GM19455 (cell line): ENCODE results near the gene KCNB1.

Experiments
- ATAC-seq: cut with Tn5 transposase; IDR thresholded peaks from one replicate; pipeline ENCODE4 v1.9.1; 2021; ENCODE audit not compliant: unreplicated experiment

The KCNB1 gene

DNA sequence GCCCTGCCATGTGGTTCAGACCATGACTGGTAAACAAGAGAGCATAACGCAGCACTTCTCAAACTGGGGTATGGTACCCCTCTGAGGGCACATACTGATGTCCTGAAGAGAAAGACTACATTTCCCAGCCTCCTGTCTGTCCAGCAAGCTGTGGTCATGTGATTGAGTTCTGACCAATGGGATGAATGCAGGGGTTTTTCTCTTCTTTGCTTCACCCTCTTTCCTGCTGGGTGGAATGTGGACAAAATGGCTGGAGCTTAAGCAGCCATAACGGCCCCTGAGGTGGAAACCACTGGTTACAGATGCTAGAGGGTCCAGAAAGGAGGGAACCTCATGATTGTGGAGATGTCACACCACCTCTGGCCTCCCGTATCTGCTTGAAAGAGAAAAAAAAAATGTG is 19.4 kb upstream of the KCNB1 start:
- no peak for ATAC-seq

GRCh38 chr20:49497398-49497669 is 14.9 kb upstream of the KCNB1 start:
- ATAC-seq: no peak

- no peak for ATAC-seq
Measured at GRCh38 chr20:49496553-49497397, 14.3 kb upstream of the KCNB1 start.

GRCh38 chr20:49496043-49496442 is 13.6 kb upstream of the KCNB1 start:
- ATAC-seq: no peak

GRCh38 chr20:49490689-49491088 is 8.2 kb upstream of the KCNB1 start:
- no peak for ATAC-seq

DNA sequence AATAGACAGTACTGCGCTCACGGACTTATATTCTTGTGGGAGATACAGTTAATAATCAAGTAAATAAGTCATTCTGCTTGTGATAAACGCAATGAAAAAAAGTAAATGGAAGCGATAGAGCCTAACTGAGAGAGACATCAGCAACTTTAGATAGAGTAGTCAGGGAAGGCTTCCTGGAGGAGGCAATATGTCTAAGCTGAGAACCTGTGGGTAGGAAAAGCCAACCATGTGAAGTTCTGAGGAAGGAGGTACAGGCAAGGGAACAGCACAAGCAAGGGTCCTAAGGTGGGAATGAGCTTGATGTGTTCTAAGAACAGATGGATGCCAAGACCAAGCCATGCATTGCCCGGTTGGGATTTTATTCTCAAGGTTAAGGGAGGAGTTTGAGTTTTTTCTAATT is 7.2 kb upstream of the KCNB1 start:
- no peak for ATAC-seq

DNA sequence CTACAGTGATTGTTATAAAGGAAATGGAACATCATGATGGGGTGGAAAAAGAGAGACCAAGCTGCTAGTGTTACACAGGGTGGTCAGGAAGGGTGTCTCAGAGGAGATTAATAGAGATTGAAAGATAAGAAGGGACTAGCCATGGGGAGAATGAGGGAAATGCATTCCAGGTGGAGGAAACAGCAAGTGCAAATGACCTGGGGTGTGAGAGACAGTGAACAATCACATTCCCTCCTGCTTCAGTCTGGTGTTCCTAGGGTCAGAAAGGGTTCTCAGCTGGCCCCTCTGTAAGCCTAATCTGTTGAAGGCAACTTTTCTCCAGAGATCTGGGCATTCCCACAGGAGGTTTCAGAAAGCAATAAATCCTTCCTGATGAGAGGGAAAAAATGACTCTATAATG is 3.6 kb upstream of the KCNB1 start:
- no peak for ATAC-seq

DNA sequence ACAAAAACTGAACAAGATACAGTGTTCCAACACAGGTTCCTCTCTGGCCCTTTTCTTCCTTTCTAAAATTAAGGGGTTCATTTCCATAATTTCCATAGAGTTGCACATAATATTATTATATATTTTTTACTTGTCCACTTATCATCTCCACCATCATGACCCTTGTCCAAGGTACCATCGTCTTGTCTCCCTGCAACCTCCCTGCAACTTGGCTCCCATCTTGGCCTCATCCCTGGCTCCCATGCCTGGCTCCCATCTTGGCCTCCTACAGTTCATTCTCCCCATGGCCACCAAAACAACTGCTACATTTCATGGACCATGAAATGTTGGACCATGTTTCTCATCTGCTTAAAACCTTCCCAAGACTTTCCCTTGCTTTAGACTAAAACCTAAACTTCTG is 3.1 kb upstream of the KCNB1 start:
- ATAC-seq: no peak

DNA sequence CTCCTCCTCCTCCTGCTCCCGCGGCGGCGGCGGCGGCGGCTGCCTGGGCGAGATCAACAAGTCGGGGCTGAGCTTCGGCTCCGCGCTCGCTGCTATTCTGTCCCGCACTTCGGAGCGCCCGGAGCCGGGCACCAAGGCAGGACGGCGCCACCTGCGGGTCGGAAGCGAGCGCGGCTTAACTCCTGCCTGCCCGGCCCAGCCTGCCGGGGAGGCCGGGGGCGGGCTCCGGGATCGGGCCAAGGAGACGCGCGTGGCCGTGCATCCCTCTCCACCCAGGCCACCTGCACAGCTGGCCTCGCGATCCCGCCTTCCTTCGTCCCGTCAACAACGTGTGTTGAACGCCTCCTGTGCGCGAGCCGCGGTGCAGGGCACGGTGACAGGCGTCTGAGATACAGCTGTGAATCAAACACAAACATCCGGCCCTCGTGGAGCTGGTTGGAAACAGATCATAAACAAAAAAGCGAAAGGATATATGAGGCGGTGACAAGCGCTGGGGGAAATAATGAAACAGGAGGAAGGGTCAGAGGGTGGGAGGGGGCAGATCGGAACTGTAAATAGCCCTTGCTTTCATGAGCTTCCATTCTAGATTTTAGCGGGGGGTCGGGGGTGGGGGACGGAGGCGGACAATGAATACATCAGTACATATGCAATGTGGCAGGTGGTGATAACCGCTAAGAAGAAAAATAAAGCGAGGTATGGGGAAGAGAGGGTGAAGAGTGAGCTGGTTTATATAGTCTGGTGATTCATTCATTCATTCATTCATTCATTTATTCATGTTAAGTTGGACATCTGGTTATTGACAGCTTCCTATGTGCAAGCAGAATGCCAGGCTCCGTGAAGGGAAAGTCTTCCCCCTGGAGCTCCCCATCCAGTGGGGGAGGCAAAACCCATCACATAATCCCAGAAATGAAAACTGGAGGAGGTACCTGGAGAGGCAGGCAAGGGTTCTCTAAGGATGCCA is 2.0 kb upstream of the KCNB1 start:
- ATAC-seq: no peak

DNA sequence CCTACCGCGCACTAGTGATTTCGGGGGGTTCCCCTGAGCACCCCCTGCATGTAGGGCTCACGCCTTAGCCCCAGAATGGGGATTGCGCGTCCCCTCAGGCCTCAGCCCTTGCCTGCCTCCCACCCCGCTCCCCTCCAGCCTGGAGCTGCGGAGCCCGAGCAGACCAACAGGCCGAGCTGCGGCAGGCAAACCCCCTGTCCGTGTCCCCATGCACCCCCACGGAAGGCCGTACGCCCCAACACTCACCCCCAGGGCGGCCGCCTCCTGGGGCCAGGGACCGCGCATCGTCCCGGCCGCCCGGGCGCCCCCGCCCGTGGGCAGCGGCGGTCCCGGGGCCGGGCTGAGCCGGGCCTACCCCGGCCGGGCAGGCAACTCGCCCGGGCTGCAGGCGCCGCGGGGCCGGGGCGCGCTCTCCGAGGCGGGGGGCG is 1.2 kb upstream of the KCNB1 start:
- ATAC-seq: no peak

- ATAC-seq: no peak
Measured at GRCh38 chr20:49483018-49483695, 689 bp upstream of the KCNB1 start.

DNA sequence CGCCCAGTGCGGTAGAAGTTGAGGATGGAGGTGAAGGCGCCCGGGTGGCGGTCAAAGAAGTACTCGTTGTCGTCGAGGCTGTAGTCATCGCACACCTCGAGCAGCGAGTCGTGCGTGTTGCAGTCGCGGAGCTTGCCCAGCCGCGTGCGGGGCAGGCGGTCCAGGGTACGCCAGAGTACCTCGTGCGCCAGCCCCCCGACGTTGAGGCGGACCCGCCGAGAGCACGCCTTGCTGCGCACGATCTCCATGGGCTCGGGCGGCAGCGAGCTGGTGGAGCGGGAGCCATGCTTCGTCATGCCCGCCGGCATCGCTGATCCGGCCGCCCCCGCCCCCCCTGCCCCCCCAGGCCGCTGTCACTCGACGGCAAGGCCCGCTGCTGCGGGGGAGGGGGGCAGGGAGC is 295 bp downstream of the KCNB1 start:
- ATAC-seq: no peak

GRCh38 chr20:49481116-49481515 is 1.4 kb downstream of the KCNB1 start:
- no peak for ATAC-seq

DNA sequence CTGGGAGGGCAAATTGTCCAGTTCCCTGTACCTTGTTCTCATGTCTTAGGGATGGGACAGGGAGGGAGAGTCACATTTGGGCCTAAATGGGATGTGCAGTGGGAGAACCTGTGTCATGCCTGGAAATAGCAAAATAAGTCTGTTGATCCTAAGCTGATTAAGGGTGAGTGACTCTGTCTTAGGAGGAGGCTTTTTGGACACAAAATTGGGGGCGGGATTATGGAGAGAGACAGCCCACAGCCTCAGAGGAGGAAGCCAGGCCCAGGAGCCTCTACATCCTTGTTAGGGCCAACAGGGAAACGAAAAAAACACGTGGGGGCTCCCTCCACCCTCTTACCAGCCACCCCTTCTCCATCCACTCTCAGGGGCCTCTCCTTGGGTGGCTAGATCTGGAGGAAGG is 2.2 kb downstream of the KCNB1 start:
- no peak for ATAC-seq

DNA sequence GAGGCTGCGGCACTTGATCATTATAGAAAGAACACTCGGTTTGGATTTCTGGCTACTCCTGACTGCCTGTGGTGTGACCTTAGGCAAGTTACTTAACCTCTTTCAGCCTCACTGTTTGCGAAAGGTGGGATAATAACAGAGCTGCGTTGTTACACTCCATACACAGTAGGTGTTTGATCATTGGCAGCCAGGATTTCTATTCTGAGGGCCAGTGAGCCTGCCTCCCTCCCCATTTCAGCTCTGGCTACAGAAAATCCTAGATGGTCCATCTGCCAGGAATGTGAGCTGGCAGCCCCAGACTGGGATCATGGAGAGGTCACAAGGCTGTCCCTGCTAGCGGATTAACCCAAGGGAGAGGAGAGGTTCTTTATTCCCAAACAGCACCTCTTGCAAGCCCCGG is 2.7 kb downstream of the KCNB1 start:
- ATAC-seq: no peak

DNA sequence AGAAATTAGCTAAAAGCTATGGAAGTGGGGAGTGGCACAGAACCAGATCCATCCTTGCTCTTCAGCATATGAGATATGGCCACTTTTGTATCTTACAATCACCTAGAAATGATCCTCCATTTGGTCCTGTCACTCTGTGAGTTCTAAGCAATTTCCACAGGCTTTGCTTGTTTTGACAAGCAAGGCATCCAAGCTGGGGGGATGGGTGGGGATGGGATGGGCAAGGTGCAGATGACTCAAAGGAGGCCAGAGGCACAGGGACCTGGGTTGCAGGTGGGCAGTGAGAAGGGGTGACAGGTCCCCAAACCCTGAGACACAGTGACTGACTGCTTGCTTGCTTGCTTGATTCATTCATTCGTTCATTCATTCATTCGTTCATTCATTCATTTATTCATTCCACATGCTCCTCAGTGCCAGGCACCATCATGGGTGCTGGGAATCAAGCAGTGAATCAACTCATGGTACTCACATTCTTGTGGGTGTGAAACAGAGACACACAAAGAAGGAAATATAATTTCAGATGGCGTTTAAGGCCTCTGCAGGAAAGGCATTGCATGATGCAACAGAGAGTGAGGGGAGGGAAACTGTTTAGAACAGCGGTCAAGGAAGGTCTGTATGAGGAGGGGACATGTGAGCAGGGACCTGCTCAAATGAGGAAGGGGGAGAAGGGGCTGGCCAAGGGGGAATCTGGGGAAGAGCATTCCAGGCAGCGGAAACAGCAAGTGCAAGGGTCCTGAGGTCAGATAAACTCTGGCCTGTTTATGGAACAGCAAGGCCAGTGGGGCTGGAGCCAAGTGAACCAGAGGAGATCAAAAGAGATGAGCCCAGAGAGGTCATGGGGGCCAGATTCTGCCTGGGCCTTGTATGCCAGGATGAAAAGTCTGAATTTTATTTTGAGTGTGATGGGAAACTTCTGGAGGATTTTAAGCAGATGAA is 3.4 kb downstream of the KCNB1 start:
- no peak for ATAC-seq

- no peak for ATAC-seq
Measured at GRCh38 chr20:49478266-49478665, 4.2 kb downstream of the KCNB1 start.

DNA sequence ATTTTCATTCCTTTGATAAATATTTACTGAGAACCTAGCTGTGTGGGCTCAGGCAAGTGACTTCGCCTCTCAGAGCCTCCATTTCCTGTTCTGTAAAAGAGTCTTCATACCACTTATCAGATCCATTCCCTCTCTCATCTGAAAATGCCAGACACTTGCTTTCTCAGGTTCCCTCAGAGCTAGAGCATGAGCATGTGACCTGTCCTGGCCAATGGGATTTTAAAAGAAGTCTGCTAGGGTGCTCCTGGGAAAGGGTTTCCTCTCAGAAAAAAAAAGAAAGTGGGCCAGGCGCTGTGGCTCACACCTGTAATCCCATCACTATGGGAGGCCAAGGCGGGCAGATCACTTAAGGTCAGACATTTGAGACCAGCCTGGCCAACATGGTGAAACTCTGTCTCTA is 5.3 kb downstream of the KCNB1 start:
- no peak for ATAC-seq

DNA sequence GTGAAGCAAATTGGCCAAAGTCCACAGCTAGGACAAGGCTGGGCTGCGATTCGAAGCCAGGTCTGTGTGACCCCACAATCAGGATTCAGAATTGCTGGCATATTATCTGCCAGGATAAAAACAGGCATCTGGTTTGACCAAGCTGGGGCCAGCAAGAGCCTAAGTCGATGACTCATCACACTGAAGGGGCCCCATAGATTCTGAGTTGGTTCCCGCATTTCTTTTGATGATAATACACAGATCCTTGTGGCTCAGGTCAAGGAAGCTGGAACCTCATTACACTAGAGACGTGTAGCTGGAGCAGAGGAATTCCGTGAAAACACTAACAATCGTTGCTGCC is 6.5 kb downstream of the KCNB1 start:
- no peak for ATAC-seq

- no peak for ATAC-seq
Measured at GRCh38 chr20:49475292-49476015, 7.0 kb downstream of the KCNB1 start.
